OCI-LY1 (cell line): ENCODE measurements around the gene DGLUCY.

Experiments used
- CTCF ChIP-seq: fragments of 200-600 bp; sonication (generic), shearing (Covaris generic); IDR thresholded peaks from 2 replicates; pipeline ENCODE4 v1.5.1; 2017; ENCODE audit warnings: mild to moderate bottlenecking, antibody characterized with exemption, low read length, moderate library complexity, mixed read lengths
- EZH2 ChIP-seq: fragments of 200-600 bp; sonication (generic), shearing (Covaris generic); IDR thresholded peaks from 2 replicates; pipeline ENCODE4 v1.8.0; 2017; ENCODE audit warnings: borderline replicate concordance, mixed run types, mild to moderate bottlenecking, antibody characterized with exemption, low read length, moderate library complexity, mixed read lengths

GRCh38 chr14:91095178-91095577 is 18.7 kb upstream of the DGLUCY start:
- TF ChIP-seq EZH2 (no peak), CTCF (no peak)
